Tongue (tissue), 2 donors: ENCODE data around the gene R3HCC1L. TPM values are rescaled to one million over a fixed set of nuclear protein-coding genes. Genes with fewer than 3 reads are reported as not detected.
A peak's percentile ranks its signal among the peaks of the same experiment; 100 is the strongest.
"Not testable (repeated sequence)": the region's sequence is repeated elsewhere in the genome, so short reads cannot be mapped to it uniquely, and the experiment has no call there.

Experiments used
- DNase-seq: peaks from one replicate; pipeline ENCODE4 v3.0.0-alpha.2; 2015
- total RNA-seq: library from RNA; depleted of rRNA; stranded (reverse); fragments of >200 nt; gene quantifications from one replicate; pipeline ENCODE4 v1.2.3, GENCODE V29; 2014

Gene R3HCC1L
- total RNA-seq, 1 donor from 2014 or later: 17.4 TPM

GRCh38 chr10:98131619-98132018 lies 2.8 kb upstream of the R3HCC1L start:
- no peak for DNase-seq

- DNase-seq: not testable (repeated sequence)
These were observed 1.2 kb upstream of the R3HCC1L start for GRCh38 chr10:98133075-98133752.

- DNase-seq: no peak
These were observed 383 bp upstream of the R3HCC1L start for GRCh38 chr10:98134117-98134430.

- DNase-seq: peak; percentile 41
These were observed 904 bp downstream of the R3HCC1L start for GRCh38 chr10:98135222-98135899.

- not testable (repeated sequence) for DNase-seq
These were observed 2.3 kb downstream of the R3HCC1L start for GRCh38 chr10:98136775-98137174.

- DNase-seq: no peak
These were observed 3.6 kb downstream of the R3HCC1L start for GRCh38 chr10:98138031-98138430.

- no peak for DNase-seq
These were observed 5.0 kb downstream of the R3HCC1L start for GRCh38 chr10:98139431-98139830.

- no peak for DNase-seq
These were observed 7.1 kb downstream of the R3HCC1L start for GRCh38 chr10:98141484-98142073.

GRCh38 chr10:98144985-98145384 lies 10.5 kb downstream of the R3HCC1L start:
- DNase-seq: no peak

GRCh38 chr10:98149858-98150257 lies 15.4 kb downstream of the R3HCC1L start:
- DNase-seq: no peak

GRCh38 chr10:98150544-98150943 lies 16.1 kb downstream of the R3HCC1L start:
- no peak for DNase-seq

- DNase-seq: not testable (repeated sequence)
These were observed 18.3 kb downstream of the R3HCC1L start for GRCh38 chr10:98152778-98153177.

GRCh38 chr10:98153213-98153958 lies 18.9 kb downstream of the R3HCC1L start:
- DNase-seq: peak; percentile 42

- DNase-seq: no peak
These were observed 19.6 kb downstream of the R3HCC1L start for GRCh38 chr10:98154076-98154475.

- DNase-seq: no peak
These were observed 24.1 kb downstream of the R3HCC1L start for GRCh38 chr10:98158576-98158975.

- DNase-seq: no peak
These were observed 29.5 kb downstream of the R3HCC1L start for GRCh38 chr10:98163941-98164340.

GRCh38 chr10:98167191-98167590 lies 32.7 kb downstream of the R3HCC1L start:
- DNase-seq: no peak

- DNase-seq: peak; percentile 13
These were observed 33.7 kb downstream of the R3HCC1L start for GRCh38 chr10:98168147-98168546.

GRCh38 chr10:98168766-98169165 lies 34.3 kb downstream of the R3HCC1L start:
- no peak for DNase-seq

- DNase-seq: no peak
These were observed 34.9 kb downstream of the R3HCC1L start for GRCh38 chr10:98169379-98169778.

- peak; percentile 57 for DNase-seq
These were observed 36.0 kb downstream of the R3HCC1L start for GRCh38 chr10:98170249-98171117.

- DNase-seq: peak; percentile 58
These were observed 37.6 kb downstream of the R3HCC1L start for GRCh38 chr10:98172073-98172472.
